ENCODE results near the gene USP47.

USP47 gene

GRCh38 chr11:11913395-11913794, 71.6 kb downstream of the USP47 start:
- H3K27ac ChIP-seq, result no peak overlapping the region
- no peak for TF ChIP-seq CTCF (IDR thresholded peaks at IDR 0.05)
- no peak for TF ChIP-seq ZFX (IDR thresholded peaks at IDR 0.05; ENCODE audit: borderline replicate concordance)

GRCh38 chr11:11915625-11916024, 73.9 kb downstream of the USP47 start:
- H3K27ac ChIP-seq, result no peak overlapping the region
- TF ChIP-seq CTCF (IDR thresholded peaks at IDR 0.05) (no peak), ZFX (IDR thresholded peaks at IDR 0.05; ENCODE audit: borderline replicate concordance) (no peak)

GRCh38 chr11:11916981-11917399, 75.2 kb downstream of the USP47 start:
- TF ChIP-seq ZFX (IDR thresholded peaks at IDR 0.05; ENCODE audit: borderline replicate concordance) (no peak), CTCF (IDR thresholded peaks at IDR 0.05) (no peak)
- H3K27ac ChIP-seq, result no peak overlapping the region

GRCh38 chr11:11923828-11924227, 82.1 kb downstream of the USP47 start:
- TF ChIP-seq ZFX (IDR thresholded peaks at IDR 0.05; ENCODE audit: borderline replicate concordance) (no peak), CTCF (IDR thresholded peaks at IDR 0.05) (no peak)
- no peak overlapping the region for H3K27ac ChIP-seq

- H3K27ac ChIP-seq, result no peak overlapping the region
- TF ChIP-seq ZFX (IDR thresholded peaks at IDR 0.05; ENCODE audit: borderline replicate concordance) (no peak), CTCF (IDR thresholded peaks at IDR 0.05) (no peak)
Measured at GRCh38 chr11:11929920-11930319, 88.1 kb downstream of the USP47 start.

- TF ChIP-seq ZFX (IDR thresholded peaks at IDR 0.05; ENCODE audit: borderline replicate concordance), result no peak
- peak; percentile 76 for TF ChIP-seq CTCF (IDR thresholded peaks at IDR 0.05)
- no peak overlapping the region for H3K27ac ChIP-seq
Measured at GRCh38 chr11:11931461-11932055, 89.8 kb downstream of the USP47 start.

- TF ChIP-seq ZFX (IDR thresholded peaks at IDR 0.05; ENCODE audit: borderline replicate concordance) (no peak), CTCF (IDR thresholded peaks at IDR 0.05) (no peak)
- no peak overlapping the region for H3K27ac ChIP-seq
Measured at GRCh38 chr11:11935536-11935935, 93.8 kb downstream of the USP47 start.

All from 22Rv1 (cell line).